Activated T-cell treated with anti-CD3 and anti-CD28 coated beads, Interleukin-2, amount 50 U/mL, for 4 hours (primary cell): ENCODE data around the gene NT5DC4. TPM values are rescaled to one million over a fixed set of nuclear protein-coding genes. Genes with fewer than 3 reads are reported as not detected.

Experiments
- ATAC-seq, 2 donors: fragments of 200-7000 bp; cut with Tn5 transposase; one replicate each; pipeline ENCODE4 v1.10.0; 2021
- DNase-seq: peaks from one replicate; pipeline ENCODE4 v3.0.0-alpha.2; 2020
- H3K27me3 Mint-ChIP-seq: one replicate; pipeline ENCODE4 v1.8.0; 2021; ENCODE audit warnings: low read depth, mixed read lengths
- H3K36me3 Mint-ChIP-seq: one replicate; pipeline ENCODE4 v1.8.0; 2022; ENCODE audit warnings: mixed read lengths; ENCODE audit not compliant: insufficient read depth
- H3K4me1 Mint-ChIP-seq: one replicate; pipeline ENCODE4 v1.8.0; 2021; ENCODE audit warnings: low read depth, mixed read lengths
- H3K4me3 Mint-ChIP-seq: one replicate; pipeline ENCODE4 v1.8.0; 2021; ENCODE audit warnings: mild to moderate bottlenecking, moderate library complexity, mixed read lengths
- H3K9me3 Mint-ChIP-seq: one replicate; pipeline ENCODE4 v1.8.0; 2021; ENCODE audit warnings: mixed read lengths
- total RNA-seq, 3 donors: library from RNA; stranded (reverse); gene quantifications; one replicate each; pipeline ENCODE4 v1.2.1, GENCODE V29; 2021

The NT5DC4 gene
- total RNA-seq, 3 donors from 2014 or later, result not detected

DNA sequence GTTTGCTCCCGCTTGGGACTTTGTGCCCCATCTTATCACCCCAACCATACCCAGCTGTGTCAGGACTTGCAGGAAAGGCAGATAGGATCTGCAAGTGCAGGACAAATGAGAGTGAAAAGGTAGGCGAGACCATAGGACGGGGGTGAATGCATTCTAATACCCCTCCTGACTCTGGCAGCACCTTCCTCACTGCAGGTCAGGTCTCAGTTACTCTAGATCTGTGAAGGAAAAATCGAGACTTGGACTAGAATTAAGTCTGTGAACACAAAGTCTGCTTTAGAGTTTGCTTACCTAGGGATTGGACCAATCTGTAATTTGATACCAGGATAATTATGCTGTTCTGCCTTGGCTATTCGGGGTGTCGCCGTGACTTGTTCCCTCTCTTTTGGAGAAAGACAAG is 19.7 kb downstream of the NT5DC4 start:
- Mint-ChIP-seq H3K36me3 (peaks cover 2% of the 10 kb centered on the region), H3K9me3 (no peaks in the 10 kb centered on the region), H3K4me3 (no peak overlapping the region), H3K4me1 (no peaks in the 10 kb centered on the region), H3K27me3 (no peaks in the 10 kb centered on the region)
- ATAC-seq, result no peak
- DNase-seq, result no peak

DNA sequence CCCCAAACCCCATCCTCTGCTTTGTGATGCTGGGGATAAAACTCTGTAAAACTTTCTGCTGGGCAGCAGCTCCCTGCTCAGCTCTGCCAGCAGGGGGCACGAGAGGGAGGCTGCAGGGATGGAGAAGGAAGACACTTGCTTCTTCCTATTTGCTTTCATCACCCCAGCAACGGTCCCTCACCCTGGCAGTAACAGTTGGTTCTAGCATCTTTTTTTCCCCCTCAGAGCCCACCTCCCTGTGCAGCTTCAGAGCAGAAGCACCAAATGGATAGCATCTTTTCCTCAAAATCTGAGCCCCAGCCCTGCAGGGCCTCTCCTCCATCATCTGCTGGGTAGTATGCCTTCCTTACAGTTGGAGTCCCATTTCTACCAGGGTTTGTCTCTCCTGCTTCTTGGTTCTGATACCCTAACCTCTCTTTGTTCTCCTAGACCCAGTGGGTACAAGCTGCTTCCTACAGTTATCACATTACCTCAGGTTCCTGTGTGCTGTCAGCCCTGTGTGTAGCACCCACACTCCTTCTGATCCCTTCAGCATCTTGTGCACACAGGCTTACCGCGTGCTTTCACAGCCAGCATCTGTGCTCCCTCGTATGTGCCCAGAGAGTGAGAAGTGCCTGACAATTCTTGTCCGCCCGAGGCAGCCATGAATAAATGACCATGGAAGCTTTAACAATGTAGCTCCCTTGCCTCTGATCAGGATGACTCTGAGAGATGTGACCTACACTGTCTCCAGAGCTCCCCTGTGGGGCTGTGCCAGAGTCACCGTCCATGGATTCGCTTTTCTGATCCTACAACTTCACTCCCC is 29.1 kb downstream of the NT5DC4 start:
- Mint-ChIP-seq H3K4me3 (peak overlapping the region; percentile 68), H3K4me1 (peaks cover 20% of the 10 kb centered on the region), H3K9me3 (no peaks in the 10 kb centered on the region), H3K27me3 (no peaks in the 10 kb centered on the region), H3K36me3 (no peaks in the 10 kb centered on the region)
- ATAC-seq (peak; percentile 85 to 89), DNase-seq (peak; percentile 75)

DNA sequence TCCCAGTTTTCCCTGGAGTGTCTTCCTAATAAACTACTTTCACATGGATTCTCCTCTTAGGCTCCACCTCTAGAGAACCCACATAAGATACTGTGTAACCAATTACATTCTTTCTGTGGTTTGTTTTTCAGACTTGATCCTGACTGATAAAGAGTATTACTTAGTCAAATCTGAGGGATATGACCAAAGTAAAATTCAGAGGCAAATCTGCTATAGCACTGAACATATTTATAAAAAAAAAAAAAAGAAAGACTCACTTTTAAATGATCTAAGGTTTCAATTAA is 29.7 kb downstream of the NT5DC4 start:
- peak overlapping the region; percentile 68 for H3K4me3 Mint-ChIP-seq
- ATAC-seq (peak in 1 of 2 donors; percentile 25), DNase-seq (no peak)
- peaks cover 24% of the 10 kb centered on the region for H3K4me1 Mint-ChIP-seq
- no peaks in the 10 kb centered on the region for H3K36me3 Mint-ChIP-seq
- no peaks in the 10 kb centered on the region for H3K27me3 Mint-ChIP-seq
- no peaks in the 10 kb centered on the region for H3K9me3 Mint-ChIP-seq

DNA sequence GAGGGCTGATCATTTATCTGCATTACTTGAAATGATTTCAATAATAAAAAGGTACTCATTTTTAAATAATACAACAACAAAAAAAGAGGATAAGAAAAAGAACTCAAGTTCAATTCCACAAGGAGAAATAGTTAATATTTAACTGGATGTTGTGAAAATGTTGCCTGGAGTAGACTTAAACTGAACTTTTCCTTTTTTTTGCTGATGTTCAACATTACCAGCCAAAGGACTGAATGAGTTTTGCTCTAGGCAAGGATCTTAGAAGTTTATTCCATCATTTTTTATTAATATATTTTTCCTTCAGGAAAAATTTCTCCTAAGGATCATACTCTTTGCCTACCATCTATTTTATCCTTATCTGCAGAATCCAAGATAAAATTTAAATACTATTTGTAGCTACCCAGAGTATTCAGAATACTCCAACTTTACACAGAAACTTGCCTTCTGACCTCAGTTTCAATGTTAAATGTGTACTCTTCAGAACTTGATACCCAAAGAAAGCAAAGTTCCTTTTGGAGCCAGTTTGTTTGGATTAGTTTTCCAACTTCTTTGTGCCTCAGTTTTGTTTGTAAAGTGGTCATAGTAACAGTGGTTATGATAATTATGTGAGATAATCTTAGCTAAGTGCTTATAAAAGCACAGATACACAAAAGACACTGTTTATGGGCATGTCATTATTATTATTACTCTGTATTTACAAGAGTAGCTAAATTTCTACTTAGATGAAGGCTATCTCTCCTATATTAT is 30.8 kb downstream of the NT5DC4 start:
- Mint-ChIP-seq H3K27me3 (no peaks in the 10 kb centered on the region), H3K9me3 (no peaks in the 10 kb centered on the region), H3K4me3 (no peak overlapping the region), H3K36me3 (no peaks in the 10 kb centered on the region), H3K4me1 (peaks cover 30% of the 10 kb centered on the region)
- no peak for ATAC-seq
- no peak for DNase-seq

DNA sequence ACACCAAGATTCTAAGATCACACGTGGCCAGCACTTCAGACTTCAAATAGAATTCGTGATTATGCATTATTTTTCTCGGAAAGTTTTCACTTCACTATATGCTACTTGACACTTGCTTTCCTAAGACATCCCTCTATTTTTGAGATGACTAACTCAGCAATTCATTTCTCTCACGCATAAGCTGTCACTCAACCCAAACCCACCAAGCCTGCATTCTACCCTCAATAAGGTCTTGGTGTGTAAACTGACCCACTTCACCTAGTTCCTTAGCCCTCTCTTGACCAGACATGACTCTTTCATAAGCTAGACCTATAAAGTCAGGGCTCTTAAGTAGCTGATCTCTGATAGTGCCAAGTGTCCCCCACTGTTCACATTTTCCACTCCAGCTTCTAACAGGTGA is 31.8 kb downstream of the NT5DC4 start:
- DNase-seq (no peak), ATAC-seq (no peak)
- no peaks in the 10 kb centered on the region for H3K27me3 Mint-ChIP-seq
- H3K36me3 Mint-ChIP-seq, result no peaks in the 10 kb centered on the region
- peaks cover 30% of the 10 kb centered on the region for H3K4me1 Mint-ChIP-seq
- H3K4me3 Mint-ChIP-seq, result no peak overlapping the region
- H3K9me3 Mint-ChIP-seq, result no peaks in the 10 kb centered on the region

DNA sequence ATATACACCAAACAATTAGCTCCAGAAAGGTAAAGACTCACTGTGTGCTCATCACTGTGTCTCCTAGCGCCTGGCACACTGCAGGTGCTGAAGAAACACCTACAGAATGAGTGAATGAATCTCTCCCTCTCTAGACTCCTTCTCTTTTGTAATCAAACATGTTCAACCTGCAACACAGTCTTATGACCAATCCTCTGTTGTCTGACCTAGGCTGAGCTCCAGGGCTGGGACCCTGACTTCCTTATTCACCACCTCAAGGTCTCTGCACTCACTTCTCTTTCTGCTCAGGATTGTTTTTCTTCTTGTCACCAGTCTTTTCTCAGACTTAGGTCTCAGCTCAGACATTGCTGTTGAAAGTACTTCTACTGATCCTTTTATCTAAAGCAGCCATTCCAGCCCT is 33.7 kb downstream of the NT5DC4 start:
- H3K4me1 Mint-ChIP-seq, result peaks cover 33% of the 10 kb centered on the region
- H3K36me3 Mint-ChIP-seq, result no peaks in the 10 kb centered on the region
- DNase-seq (no peak), ATAC-seq (no peak)
- no peak overlapping the region for H3K4me3 Mint-ChIP-seq
- H3K27me3 Mint-ChIP-seq, result no peaks in the 10 kb centered on the region
- no peaks in the 10 kb centered on the region for H3K9me3 Mint-ChIP-seq

DNA sequence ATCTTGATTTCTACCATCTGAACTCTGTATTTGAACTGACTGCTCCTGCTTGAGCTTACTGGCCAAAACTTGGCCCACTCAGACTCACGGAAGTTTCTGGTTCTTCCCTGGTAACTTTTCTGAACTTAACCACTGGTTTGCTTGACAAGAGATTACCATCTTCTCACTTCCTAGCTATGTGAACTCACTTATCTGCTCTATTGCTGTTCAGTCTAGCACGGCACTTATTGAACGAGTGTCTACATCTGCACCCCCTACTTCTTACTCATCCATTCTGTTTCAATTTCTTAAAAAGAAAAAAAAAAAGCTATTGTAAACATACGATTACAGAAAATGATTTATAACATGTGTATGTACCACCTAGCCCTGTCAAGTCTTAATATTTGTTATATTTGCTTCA is 34.6 kb downstream of the NT5DC4 start:
- Mint-ChIP-seq H3K36me3 (no peaks in the 10 kb centered on the region), H3K27me3 (no peaks in the 10 kb centered on the region), H3K4me3 (no peak overlapping the region), H3K4me1 (peaks cover 24% of the 10 kb centered on the region), H3K9me3 (no peaks in the 10 kb centered on the region)
- DNase-seq (no peak), ATAC-seq (no peak)

DNA sequence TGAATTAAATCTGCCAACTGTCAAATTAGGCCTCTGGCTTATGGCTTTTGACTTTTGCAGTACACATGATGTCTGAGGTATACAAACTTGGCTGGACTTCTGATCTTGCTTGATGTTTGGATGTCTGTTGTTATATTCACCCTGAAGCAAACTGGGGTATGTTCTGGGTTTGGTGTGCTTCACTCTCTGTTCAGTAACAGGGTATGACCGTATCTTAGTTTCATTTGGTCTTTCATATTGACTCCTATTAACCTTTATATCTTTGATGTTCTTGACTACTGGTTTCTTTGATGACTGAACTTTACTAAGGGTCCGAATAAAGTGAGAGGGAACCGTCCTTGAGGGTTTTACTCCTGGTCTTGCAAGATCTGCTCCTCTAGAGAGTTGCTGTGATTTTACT is 35.4 kb downstream of the NT5DC4 start:
- Mint-ChIP-seq H3K27me3 (no peaks in the 10 kb centered on the region), H3K4me3 (no peak overlapping the region), H3K9me3 (no peaks in the 10 kb centered on the region), H3K36me3 (no peaks in the 10 kb centered on the region), H3K4me1 (peaks cover 22% of the 10 kb centered on the region)
- no peak for DNase-seq
- ATAC-seq, result no peak

DNA sequence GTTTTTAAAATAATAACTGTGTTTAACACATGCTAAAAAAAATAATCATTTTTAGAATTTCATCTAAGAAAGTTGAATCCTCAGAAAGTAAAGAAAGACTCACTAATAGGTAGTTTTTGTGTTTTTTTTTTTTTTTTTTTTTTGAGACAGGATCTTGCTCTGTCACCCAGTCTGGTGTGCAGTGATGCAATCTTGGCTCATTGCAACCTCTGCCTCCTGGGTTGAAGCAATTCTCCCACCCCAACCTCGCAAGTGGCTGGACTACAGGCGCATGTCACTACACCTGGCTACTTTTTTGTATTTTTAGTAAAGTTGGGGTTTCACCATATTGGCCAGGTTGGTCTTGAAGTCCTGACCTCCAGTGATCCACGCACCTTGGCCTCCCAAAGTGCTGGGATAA is 36.4 kb downstream of the NT5DC4 start:
- DNase-seq, result no peak
- H3K36me3 Mint-ChIP-seq, result no peaks in the 10 kb centered on the region
- no peaks in the 10 kb centered on the region for H3K9me3 Mint-ChIP-seq
- H3K4me3 Mint-ChIP-seq, result no peak overlapping the region
- no peak for ATAC-seq
- peaks cover 20% of the 10 kb centered on the region for H3K4me1 Mint-ChIP-seq
- no peaks in the 10 kb centered on the region for H3K27me3 Mint-ChIP-seq

DNA sequence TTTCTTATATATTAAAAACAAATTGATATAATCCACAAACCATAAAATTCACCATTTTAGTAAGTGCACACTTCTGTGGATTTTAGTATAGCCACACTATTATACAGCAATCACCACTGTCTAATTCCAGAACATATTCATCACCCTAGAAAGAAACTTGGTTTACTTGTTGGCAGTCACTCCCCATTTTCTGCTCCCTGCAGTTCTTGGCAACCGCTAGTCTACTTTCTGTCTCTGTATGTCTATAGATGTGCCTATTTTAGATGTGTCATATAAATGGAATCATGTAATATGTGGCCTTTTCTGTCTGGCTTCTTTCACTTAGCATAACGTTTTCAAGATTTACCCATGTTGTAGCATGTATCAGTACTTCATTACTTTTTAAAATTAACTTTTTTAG is 37.9 kb downstream of the NT5DC4 start:
- Mint-ChIP-seq H3K36me3 (no peaks in the 10 kb centered on the region), H3K9me3 (no peaks in the 10 kb centered on the region)
- ATAC-seq, result no peak

DNA sequence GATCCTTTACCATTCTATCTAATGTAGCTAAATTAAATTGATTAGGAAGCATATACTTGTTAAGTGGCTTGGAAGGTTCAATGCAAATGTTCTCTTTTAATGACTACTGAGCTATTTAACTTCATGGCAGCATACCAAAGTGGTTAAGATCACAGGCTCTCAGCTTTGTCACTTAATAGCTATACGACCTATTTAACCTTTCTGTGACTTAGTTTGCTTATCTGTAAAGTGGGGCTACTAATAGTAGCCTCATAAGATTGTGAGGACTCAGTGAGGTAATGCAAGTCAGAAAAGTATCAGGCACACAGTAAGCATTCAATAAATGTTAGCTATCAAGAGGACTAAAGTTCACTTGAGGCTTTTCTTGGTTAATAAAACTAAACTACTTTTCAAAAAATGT is 39.3 kb downstream of the NT5DC4 start:
- no peaks in the 10 kb centered on the region for H3K36me3 Mint-ChIP-seq

More for the DNA sequence above, 37.9 kb downstream of the NT5DC4 start:
- no peak for DNase-seq
- Mint-ChIP-seq H3K4me3 (no peak overlapping the region), H3K27me3 (no peaks in the 10 kb centered on the region), H3K4me1 (peaks cover 23% of the 10 kb centered on the region)

DNA sequence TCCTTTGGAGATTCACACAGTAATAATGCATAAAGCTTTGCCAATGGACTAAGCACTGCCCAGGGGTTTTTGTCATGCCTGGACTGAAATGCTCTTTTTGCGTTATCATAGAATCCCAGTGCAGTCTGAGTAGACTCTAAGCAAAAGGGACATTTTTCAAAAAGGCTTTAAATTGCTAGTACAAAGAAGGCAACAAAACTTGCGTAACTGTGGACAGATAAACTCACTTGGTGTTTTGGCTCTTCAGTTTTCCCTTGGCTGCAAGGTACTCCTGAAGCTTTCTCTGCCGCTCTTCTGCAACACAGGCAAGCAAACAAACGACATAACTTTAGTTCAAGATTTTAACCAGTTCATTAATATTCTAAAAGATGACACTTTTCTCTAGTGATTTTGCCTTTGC is 41.5 kb downstream of the NT5DC4 start:
- Mint-ChIP-seq H3K4me1 (peaks cover 26% of the 10 kb centered on the region), H3K4me3 (no peak overlapping the region)

More for the DNA sequence above, 39.3 kb downstream of the NT5DC4 start:
- no peaks in the 10 kb centered on the region for H3K9me3 Mint-ChIP-seq
- DNase-seq (no peak), ATAC-seq (no peak)
- peaks cover 27% of the 10 kb centered on the region for H3K4me1 Mint-ChIP-seq
- H3K27me3 Mint-ChIP-seq, result no peaks in the 10 kb centered on the region
- no peak overlapping the region for H3K4me3 Mint-ChIP-seq

DNA sequence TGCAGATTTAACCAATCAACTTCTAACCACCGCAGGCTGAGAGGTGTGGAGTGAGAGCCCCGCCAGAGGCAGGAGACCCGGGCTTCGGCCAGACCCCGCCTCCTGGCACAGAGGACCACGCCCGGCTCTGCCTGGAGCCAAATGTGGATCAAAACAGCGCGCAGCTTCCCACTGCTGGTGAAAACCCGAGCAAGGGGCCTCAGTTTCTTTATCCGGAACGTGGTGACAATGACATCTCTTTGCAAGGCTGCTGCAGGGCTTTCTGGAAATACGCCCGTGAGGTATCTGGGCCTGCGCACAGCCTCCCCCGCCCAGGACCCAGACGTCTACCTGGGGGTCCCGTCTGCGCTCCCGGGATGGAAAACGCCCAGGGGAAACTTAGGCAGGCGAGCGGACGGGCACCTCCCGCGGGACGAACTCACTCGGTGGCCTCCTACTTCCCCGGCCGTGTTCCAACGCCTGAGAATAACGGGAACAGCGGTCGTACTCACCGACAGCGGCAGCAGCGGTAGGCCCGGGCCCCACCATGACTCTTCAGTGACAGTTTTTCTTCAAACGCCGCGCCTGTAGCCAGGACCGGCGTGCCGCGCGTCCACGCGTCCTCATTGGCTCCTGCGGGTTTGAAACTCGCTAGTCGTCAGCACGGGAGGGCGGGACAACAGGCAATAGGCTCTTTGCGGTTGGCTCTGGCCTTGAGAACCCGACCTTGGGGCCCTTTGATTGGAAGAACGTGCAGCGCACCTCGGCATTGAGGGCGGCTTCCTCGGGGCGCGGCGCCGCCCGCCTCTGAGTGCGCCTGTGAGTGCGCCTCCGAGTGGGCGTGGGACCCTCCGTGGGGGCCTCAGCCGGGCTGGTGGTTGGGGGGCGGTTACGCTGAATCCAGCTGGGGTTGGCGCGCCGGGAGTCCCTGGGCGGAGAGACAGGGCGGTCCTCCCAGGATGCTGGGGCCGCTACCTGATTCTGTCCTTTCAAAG is 43.5 kb downstream of the NT5DC4 start, which contains the start of gene CKAP2L:
TSS of gene CKAP2L (minus strand) at position 539 of the 974 bp plus-strand sequence. CDS start at position 528, 11 bp downstream.
- Mint-ChIP-seq H3K4me3 (peak within 1 kb of the TSS; percentile 88), H3K4me1 (peaks cover 40% of the 10 kb centered on the region), H3K9me3 (no peaks in the 10 kb centered on the region), H3K27me3 (no peaks in the 10 kb centered on the region), H3K36me3 (no peaks in the 10 kb centered on the region)
- peak; percentile 89 for DNase-seq
- ATAC-seq, result peak; percentile 99

More for the DNA sequence above, 41.5 kb downstream of the NT5DC4 start:
- ATAC-seq (no peak), DNase-seq (no peak)
- Mint-ChIP-seq H3K36me3 (no peaks in the 10 kb centered on the region), H3K9me3 (no peaks in the 10 kb centered on the region), H3K27me3 (no peaks in the 10 kb centered on the region)

DNA sequence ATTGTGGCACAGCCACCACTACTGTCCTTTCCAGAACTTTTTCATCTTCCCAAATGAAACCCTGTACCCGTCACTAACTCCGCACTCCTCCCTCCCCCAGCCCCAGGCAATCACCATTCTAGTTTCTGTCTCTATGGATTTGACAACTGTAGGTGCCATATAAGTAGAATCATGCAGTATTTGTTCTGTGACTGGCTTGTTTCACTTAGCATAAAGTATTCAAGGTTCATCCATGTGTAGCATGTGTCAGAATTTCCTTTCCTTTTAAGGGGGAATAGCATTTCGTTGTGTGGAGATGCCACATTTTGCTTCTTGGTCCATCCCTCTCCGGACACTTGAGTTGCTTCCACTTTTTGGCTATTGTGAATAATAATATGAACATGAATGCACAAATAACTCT is 44.4 kb downstream of the NT5DC4 start:
- DNase-seq, result no peak
- Mint-ChIP-seq H3K4me1 (peaks cover 40% of the 10 kb centered on the region), H3K27me3 (no peaks in the 10 kb centered on the region), H3K36me3 (no peaks in the 10 kb centered on the region), H3K9me3 (no peaks in the 10 kb centered on the region), H3K4me3 (peak overlapping the region; percentile 88)
- ATAC-seq, result no peak
